Stimulated activated CD4-positive, alpha-beta T cell treated with anti-CD3 and anti-CD28 coated beads, TNF-alpha, amount 100 ng/mL, for 1 hour (primary cell): ENCODE measurements around the gene TGM2.

Experiments used
- DNase-seq, 3 donors: peaks; one replicate each; pipeline ENCODE4 v3.0.0-alpha.2; 2020; ENCODE audit warnings: low read depth in 3 of 3, low spot score in 1 of 3

TGM2 gene

DNA sequence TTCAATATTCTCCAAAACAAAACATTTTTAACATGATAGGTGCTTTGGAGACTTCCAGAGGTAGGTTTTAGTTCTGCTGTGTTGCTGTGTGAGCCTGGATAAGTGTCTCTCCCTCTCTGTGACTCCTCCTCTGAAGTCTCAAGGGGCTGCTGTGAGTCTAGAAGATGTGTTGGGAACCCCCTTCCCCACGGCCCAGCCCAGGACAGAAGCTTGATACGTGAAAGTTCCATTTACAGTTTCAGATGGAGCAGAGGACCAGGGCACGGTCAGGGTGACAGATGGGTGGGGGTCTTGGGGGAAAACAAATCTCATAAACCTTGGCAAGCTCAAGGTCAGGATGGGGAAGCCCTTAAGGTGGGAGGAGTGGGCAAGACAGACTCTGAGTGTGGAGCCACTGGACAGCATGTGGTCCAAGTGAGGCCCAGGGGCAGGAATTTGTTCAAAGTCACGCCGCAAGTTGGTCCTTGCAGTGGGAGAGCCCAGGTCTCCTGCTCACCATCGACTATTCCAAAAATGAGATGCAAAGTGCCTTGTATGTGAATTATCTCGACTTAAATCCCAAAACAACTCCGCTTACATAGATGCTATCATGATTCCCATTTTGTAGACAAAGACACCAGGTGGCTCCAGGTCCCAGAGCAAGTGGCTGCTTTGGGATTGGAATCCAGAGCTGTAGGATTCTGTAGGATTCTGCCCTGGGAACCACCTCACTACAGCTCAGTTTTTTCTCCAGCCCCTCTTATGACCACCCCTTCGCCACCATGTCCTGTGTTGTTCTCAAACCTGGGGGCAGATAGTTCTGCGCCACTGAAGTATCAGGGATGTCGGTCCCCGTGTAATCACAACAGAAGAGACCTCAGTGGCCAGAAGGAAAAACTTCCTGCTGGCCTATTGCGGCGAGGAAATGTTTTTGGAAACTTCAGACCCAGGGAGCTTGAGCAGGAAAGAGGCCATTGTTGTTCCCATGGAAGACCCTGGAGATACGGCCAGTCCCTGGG is 1.9 kb downstream of the TGM2 start:
- DNase-seq: no peak

DNA sequence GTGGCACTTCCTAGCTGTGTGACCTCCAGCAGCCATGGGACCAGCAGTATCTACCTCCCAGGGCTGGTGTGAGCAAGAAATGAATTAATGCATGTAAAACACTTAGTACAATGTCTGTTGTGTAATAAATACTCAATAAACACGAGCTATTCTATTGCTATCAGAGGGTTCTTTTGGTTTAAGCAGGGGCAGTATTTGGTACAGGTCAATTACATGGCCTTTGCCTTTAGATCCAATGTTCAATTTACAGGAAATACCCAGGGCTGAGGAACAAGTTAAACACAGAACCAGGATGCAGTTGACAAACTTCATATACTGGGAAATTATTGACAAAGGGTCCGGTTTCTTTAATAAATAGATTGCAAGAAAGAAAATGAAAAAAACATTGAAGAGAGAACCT is 2.9 kb downstream of the TGM2 start:
- DNase-seq: no peak

DNA sequence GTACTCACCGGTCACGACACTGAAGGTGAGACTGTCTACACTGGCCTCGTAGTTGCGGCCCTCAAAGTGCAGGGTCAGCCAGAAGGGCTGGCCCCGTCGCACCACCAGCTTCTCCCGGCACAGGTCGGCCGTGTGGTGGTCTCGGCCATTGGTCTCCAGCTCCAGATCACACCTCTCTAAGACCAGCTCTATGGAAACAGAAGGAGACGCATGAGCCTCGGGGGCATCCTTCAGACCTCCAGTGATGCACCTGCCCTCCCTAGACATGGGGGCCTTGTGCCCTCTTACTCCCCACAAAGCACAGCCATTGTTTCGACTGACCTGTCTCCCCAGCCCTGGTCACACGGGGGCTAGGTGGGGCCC is 3.7 kb downstream of the TGM2 start:
- no peak for DNase-seq

DNA sequence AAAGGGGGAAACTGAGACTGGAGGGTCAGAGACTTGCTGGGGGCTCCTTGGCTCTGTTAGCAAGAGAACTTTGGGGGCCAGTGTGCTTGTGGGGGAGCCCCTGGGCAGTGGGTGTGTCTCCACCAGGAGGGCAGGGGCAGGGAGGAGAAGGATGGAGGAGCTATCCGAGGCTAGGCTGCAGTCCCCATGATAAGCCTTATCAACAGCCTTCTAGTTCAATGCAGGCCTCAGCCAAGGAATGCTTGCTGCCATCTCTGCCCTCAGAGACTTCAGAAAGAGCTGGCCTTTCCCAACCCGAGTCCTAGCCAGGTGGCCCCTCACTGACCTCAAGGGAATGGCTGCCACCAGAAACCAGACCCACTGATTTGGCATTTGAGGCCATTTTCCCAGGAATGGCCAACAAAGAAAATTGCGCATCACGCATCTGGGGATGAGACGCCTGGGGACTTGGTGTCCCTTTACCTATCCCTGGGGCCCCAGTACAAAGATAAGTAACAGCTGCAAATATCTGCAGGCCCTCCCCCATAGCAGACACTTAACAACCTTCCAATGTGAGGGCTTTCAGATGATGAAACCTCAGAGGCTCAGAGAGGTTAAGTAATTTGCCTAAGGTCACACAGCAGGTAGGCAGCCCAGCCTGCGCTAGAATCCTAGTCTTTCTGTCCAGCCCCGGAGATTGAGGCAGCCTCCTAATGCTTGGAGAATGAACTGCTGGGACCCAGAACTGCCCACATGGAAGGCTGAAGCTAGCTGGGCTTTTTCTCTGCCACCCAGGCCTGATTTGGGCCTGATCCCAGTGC is 4.9 kb downstream of the TGM2 start:
- DNase-seq: no peak

DNA sequence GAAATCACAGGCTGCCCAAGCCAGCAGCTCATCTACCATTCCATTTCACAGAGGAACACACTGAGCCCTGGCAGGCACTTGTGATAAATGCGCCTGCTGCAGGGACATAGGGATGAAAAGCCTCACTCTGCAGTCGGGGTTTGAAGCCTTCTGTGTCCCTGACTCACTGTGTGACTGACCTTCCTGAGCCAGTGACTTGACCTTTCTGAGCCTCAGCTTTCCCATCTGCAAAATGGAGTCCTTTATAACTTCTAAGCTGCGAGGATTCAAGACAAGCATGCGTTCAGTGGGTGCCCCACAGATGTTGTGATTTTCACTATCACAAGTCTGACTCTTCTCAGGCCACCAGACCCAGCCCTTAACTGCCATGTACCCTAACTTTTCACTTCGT is 5.5 kb downstream of the TGM2 start:
- DNase-seq: no peak

DNA sequence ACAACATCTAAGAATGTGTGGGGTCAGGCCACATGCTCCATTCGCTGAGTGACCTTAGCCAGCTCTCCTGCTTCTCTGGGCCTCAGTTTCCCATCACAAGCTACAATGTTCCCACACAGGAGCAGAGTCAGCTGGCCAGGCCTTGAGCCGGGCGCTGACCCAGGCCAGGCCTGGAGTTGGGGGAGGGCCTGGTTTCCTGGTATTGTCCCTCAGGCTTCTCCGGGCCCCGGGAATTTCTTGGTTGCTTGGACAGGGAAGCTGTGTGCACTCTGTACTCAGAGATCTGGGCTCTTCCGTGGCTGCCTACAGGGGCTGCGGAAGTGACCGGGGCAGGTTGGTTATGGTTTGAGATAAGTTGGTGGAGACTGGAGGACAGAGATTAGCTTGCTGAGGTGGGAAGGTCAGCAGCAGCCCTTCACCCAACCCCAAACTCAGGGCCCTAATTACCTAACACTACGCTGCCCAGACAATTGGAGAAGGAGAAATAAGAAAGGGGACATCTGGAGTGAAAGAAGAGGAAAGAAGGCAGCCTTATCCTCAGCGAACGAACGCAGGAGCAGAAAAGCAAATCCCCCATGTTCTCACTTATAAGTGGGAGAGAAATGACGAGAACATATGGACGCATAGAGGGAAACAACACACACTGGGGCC is 6.2 kb downstream of the TGM2 start:
- DNase-seq: no peak

DNA sequence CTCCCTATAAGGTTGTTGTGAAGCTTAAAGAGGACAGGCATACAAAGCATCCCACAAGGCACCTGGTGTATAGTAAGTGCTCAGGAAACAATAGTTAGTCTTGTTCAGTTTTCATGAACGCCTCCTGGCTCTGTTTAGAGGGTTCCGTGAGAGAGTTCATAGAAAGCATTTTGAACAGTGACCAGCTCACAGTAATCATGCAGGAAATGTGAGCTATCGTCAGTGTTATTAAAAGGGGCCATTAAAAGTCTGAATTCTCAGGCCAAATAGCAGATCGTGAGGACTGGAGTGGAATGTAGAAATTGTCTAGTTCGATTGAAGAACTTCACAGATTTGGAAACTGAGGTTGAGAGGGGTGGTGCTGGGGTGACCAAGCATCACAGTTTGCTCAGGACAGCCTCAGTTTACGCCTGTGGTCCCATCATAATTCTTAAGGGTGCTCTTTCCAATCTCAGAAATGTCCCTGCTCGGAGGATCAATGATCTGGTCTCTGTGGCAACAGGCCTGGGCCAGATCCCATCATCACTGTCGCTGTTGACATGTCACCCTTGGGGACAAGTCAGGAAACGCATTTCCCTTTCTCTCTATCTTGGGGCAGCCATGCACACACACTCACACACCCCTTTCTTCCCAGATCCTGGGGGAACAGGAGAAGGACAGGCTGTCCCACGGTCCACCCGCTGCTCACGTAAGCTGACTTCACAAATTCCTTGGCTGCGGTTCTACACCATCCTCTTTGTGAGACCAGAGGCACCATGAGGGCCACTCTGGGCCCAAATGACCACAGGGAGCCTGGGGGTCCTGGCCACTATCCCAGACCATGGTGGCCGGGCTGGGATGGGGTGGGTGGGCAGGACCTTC is 7.2 kb downstream of the TGM2 start:
- no peak for DNase-seq

DNA sequence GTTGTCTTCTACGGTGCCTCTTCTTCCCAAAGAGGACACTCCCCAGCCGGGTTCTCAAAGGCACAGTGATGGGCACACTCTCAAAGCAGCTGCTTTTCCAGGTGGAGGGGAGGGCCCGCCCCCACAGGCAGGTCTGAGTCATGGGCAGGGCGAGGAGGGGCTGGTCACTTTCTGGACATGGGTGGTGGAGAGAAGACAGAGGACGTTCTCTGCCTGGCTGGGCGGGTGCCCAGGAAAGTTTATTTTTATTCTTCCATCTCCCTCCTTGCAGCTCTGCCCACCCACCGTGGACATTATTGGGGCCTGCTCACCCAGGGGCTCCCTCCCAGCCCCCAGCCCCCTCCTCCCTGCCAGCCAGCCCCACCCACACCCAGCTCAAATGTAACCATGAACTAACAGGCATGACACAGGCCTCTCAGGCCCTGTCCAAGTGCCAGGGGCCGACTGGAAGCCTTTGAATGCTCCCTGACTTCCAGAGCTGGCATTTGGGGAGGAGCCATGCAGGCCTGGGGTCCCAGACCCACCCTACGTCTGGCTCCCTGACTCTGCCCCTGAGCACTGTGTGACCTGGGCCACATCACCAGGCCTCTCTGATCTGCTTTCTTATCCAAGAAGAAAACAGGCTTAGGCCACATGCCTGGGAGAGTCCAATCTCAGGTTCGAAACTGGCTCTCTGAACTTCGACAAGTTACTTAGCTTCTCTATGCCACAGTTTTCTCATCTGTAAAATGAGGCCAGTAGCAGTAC is 8.0 kb downstream of the TGM2 start:
- no peak for DNase-seq

DNA sequence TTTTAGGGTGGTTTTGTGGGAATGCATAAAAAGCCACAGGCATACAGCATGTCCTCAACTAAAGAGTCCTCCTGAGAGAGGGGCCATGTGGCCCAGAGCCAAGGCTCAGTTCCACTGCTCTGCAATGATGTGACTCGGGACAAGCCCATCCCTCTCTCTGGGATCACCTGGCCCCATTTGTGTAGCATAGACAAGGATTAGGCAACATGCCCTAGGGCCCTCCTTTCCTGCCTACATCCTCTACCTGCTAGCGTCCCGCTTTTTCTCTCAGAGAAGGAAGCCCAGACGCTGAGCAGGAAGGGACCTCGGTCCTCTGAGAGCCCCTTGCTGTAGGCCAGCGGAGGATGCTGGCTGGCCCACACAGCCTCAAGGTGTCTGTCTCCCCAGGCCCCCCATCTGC is 8.8 kb downstream of the TGM2 start:
- no peak for DNase-seq

DNA sequence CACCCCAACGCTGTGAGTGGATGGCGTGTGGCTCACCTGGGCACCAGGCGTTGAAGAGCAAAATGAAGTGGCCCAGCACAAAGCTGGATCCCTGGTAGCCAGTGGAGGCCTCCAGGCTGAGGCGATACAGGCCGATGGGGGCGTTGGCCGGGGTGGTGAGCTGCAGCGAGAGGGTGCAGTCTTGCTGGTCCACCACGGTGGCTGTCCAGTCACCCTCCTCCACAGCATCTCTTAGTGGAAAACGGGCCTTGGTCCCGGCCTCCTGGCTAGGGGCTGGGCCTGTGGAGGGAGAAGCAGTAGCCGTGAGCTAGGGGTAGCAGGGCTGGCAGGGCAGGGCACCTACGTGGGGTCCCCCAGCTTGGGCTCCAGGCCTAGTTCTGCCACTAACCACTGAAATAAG is 9.3 kb downstream of the TGM2 start:
- DNase-seq: no peak

DNA sequence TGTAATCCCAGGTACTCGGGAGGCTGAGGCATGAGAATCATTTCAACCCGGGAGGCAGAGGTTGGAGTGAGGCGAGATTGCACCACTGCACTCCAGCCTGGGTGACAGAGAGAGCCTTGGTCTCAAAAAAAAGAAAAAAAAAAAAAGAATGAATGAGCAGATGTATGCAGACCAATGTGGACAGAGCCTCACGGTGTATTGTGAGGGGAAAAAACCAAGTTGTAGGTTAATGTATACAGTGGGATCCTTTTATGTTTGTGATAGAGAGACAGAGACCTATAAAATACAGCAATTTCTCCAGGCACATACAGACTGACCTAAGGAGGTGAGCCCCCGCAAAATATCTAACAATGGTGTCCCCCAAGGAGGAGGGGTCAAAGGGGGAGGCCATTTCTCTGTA is 11.7 kb downstream of the TGM2 start:
- no peak for DNase-seq

DNA sequence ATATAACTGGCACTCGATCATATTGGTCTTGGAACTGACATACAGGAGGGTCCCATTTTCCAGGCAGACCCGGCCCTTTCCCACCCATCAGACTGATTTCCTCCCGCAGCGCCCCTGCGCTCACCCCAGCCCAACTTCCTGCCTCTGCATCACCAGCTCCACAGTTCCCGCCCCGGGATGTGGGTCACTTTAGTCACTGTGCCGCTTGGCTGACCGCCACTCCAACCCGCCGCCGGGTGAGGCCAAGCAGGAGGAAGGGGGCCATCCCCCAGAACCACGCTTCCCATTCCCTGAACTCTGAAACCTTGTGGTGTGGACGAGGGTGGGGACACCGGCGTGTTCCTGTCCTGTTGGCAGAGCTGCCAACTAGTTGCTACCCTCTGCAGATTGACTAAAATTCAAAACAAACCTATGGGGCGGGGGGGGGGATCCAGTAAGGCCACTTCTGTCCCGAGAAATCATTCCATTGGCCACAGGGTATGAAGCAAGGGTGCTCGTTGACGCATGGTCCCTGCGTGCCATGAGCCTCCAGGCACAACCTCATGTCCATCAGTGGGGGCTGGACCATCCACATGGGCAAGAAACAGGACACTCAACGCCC is 12.3 kb downstream of the TGM2 start:
- no peak for DNase-seq

DNA sequence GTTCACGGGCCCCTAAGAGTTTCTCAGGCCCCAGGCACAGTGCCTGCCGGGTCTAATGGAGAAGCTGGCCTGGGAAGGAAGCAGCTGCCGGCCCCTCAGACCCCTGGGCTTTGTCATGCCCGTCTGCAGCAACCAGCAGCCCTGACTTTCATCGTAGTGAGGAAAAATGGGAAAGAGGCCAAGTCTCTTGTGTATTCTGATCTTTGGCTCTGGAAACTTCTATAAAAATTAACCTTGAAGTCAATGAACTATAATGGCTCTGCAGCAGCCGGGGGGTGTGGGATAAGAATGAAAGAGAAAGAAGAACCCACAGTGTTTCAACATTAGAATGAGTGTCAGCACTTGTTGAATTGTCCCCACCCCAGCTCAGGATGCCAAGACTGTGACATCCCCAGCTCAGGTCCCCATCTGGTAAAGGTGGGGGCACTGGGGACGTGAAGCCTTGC is 12.9 kb downstream of the TGM2 start:
- no peak for DNase-seq

DNA sequence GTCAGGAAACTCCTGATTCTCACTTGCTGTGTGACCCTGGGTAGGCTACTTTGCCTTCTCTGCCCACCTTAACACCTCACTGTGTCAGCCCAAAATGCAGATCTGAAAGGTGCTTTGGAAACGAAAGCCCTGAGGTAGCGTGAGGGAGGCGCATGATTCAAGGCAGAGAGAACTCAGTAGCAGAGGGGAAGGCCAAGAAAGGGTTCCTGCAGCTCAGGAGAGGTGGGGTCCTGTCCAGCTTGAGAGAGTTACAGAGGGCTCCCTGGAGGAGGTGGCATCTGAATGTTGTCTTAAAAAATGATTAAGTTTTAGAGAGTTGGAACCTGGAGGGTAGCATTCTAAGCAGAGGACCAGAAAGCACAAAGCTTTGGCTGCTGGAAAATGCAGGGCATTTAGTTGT is 13.6 kb downstream of the TGM2 start:
- DNase-seq: no peak

DNA sequence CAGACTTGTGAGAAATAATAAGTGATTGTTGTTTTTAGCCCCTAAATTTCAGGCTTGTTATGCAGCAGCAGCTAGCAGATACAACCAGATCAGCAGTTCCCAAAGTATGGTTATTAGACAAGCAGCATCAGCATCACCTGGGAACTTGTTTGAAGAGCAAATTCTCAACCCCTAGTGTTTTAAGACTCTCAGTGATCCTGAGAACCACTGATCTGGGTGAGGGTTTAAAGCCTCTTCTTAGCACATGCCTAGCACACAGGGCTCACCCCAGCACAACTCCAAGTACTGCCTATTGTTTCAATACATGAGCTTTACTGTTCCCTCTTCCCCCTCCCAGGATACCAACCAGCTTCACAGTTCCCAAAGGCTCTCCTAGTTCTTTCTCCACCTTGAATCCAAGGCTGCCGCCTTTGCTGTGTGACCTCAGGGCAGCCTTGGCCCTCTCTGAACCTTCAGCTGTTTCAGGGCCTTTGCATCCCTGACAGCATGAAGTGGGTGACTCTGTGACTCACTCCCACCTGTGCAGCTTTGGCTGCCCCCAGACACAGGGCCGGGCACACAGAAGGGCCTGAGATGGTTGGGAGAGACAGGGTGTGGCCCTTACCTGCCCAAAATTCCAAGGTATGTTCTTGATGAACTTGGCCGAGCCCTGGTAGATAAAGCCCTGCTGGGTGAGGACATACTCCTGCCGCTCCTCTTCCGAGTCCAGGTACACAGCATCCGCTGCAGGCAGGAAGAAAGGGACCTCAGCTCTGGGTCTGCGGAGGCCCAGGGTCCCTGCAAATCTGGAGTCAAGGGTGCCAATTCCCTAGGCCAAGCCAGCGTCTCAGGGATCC is 14.5 kb downstream of the TGM2 start:
- no peak for DNase-seq

DNA sequence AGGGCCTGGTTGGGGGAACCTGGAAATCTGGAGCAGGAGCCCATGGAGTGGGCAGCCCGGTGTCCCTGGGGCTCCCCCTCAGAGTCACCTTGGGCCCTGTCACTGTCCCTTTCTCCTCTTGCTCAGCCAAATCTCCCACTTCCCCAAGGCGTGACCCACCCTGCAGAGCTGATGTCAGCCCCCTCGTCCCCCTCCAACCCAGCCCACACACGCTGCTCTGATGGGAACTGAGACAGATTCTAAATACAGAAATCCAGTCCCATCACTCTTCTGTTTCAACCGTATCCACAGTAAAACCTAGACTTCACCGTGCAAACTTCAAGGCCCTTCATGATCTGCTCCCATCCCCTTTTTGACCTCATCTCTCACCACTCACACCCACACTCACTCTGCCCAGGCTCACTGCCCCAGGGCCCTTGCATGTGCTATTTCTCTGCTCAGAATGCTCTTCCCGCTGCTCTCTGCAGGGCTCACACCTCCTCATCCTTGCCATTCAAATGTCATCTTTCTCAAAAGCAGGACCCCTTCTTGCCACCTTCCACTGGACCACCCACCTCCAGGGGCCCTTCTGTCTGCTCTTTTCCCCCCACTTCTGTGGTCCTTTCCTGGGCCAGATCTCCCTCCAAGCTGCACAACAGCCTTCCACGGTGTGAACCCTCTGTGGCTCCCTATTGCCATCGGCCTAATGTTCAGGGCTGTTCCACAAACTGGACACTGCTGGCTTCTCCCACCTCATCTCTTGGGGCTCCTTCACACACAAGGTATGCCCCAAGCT is 16.6 kb downstream of the TGM2 start:
- no peak for DNase-seq

DNA sequence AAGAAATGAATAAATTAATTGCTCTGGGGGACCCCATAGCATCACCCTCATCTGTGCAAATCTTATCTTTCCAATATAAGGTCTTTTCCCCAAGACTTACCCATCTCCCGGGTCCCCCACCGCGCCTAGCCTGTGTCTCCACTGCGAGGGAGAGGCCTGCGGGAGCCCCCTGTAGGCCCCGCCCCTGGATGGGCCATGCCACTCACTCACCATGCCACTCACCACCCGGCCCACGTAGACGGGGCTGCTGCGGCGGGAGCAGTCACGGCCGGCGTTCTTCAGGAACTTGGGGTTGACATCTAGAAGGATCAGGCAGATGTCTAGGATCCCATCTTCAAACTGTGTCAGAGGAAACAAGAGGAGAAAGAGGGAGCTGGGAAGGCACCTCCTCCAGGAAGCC is 17.3 kb downstream of the TGM2 start:
- no peak for DNase-seq

DNA sequence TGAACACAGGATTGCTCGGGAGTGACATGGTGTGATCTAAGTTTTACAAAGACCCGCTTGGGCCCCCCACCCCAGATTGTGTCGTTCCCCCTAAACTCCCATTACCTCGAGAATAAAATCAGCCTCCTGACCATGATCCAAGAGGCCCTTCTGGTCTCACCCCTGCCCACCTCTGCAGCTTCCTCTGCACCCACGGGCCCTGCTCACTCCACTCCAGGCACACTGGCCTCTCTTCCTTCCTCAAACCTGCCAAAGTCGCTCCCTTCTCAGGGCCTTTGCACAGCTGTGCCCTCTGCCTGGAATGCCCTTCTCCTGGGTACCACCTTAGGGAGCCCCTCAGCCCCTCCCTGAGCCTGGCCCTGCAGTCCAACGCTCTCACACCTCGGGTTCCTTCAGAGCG is 17.9 kb downstream of the TGM2 start:
- DNase-seq: no peak
